ENCODE measurements around the gene ARL6IP6. TPM values are rescaled to one million over a fixed set of nuclear protein-coding genes. Genes with fewer than 3 reads are reported as not detected.
A peak's percentile ranks its signal among the peaks of the same experiment; 100 is the strongest.

Gene ARL6IP6
- total and polyA plus RNA-seq, 2 of the 13 experiments (the other 11 are each of a cell fraction or from before 2014, with no cell fraction given) = 45.0 to 65.9 TPM

- TF ChIP-seq ZFP91 (CRISPR knock-in tag; IDR thresholded peaks at IDR 0.05; ENCODE audit: borderline replicate concordance) (no peak), CBFB (CRISPR knock-in tag; IDR thresholded peaks at IDR 0.05) (no peak)
Measured at GRCh38 chr2:152710713-152711112, 7.7 kb upstream of the ARL6IP6 start (continued).

DNA sequence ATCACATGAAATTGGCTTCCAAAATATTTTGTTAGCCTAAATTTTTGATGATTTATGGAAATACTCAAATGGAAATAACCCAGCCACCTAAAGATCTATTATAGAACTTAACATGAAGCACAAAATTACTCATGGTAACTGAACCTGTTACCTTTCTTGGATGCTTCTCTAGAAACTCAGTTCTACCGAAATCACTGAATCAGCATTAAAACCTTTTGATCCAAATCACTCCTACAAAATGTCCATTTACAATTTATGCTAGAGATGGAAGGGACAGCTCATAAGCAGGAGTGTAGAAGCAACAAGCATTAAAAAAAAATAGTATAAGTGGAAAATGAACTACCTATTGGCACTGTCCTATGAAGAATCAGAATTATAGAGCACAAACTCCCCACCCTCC, 3.3 kb upstream of the ARL6IP6 start:
- WGBS (ENCODE audit: low lambda C conversion rate) = 92% methylated on average over 1 of the region's 1 CpG
- no peaks in the 10 kb centered on the region for H3K9me3 ChIP-seq (ENCODE audit: low read length)
- H3K36me3 ChIP-seq (replicated peaks in 1 of 2; ENCODE audit: control insufficient read depth in 1 of 2, insufficient read depth in 2 of 2, low read length in 2 of 2) = peaks cover 2 to 39% of the 10 kb centered on the region in 2 experiments; a peak in 4 of 5 replicates
- POLR2A ChIA-PET = no interaction called here
- peak overlapping the region; percentile 78 for H3K4me2 ChIP-seq (ENCODE audit: low read depth, low read length)
- intact Hi-C loops (cut with micrococcal nuclease; ENCODE audit: unreplicated experiment) (loop anchor here (5.0 kb wide), 1 partner anchor 538 kb away; the partner anchor contains the start of gene STAM2), in situ Hi-C loops (cut with HindIII; ENCODE audit: extremely low pct_ligation_motif_present, low pct_unique_long_range_greater_than_20kb) (loop anchor here (5.0 to 10.0 kb wide), 2 partner anchors 538 to 890 kb away; partner anchors contain the start of genes ARL5A and STAM2)
- no TSS peak for BruUV-seq (replicated peaks)
- FAIRE-seq (no peak), ATAC-seq (no peak), DNase-seq (ENCODE audit: low spot score) (no peak)
- CTCF ChIA-PET (ENCODE audit: low intra/inter-chr PET ratio, low total read pairs) = no interaction called here
- H4K20me1 ChIP-seq (ENCODE audit: insufficient read depth, low read length) = peaks cover 52% of the 10 kb centered on the region
- peaks cover 40% of the 10 kb centered on the region for H3K4me1 ChIP-seq (ENCODE audit: insufficient read depth, low read length)
- H3K27ac ChIP-seq (ENCODE audit: extremely low read length, insufficient read depth, low read length) = no peak overlapping the region
- H3K27me3 ChIP-seq (ENCODE audit: control insufficient read depth in 1 of 2, insufficient read depth in 2 of 2, low read length in 2 of 2) = no peaks in the 10 kb centered on the region; a peak in 1 of 5 replicates
- no peak overlapping the region for H3K9ac ChIP-seq (ENCODE audit: insufficient read depth, low read depth, low read length)
- no peak overlapping the region for H2AFZ ChIP-seq (ENCODE audit: low read length)
- H3K4me3 ChIP-seq (replicated peaks in 1 of 3; ENCODE audit: insufficient read depth in 1 of 3, low read depth in 2 of 3, low read length in 3 of 3) = peak overlapping the region in 2 of 3 experiments; percentile 82 to 96; a peak in 3 of 6 replicates
- peaks cover 85% of the 10 kb centered on the region for H3K79me2 ChIP-seq (ENCODE audit: insufficient read depth, low read length)
- TF ChIP-seq, protein P1, sequence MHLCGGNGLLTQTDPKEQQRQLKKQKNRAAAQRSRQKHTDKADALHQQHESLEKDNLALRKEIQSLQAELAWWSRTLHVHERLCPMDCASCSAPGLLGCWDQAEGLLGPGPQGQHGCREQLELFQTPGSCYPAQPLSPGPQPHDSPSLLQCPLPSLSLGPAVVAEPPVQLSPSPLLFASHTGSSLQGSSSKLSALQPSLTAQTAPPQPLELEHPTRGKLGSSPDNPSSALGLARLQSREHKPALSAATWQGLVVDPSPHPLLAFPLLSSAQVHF (CRISPR knock-in tag; IDR thresholded peaks at IDR 0.05) = no peak
- TF ChIP-seq MAFF (IDR thresholded peaks at IDR 0.05; ENCODE audit: low read depth, low read length) = peak; percentile 98
- no peak for TF ChIP-seq SUZ12 (IDR thresholded peaks at IDR 0.05; ENCODE audit: low read depth, low read length)
- no peak for TF ChIP-seq HNRNPK (IDR thresholded peaks at IDR 0.05; ENCODE audit: low read depth, low read length, poor library complexity, severe bottlenecking)
- TF ChIP-seq MAFK (conservative IDR thresholded peaks at IDR 0.05 in 1 of 2, IDR thresholded peaks at IDR 0.05 in 1 of 2; ENCODE audit: low read length in 2 of 2) = peak; percentile 98
- no peak for TF ChIP-seq SAP130 (CRISPR knock-in tag; IDR thresholded peaks at IDR 0.05; ENCODE audit: low read depth)
- TF ChIP-seq, protein P2, sequence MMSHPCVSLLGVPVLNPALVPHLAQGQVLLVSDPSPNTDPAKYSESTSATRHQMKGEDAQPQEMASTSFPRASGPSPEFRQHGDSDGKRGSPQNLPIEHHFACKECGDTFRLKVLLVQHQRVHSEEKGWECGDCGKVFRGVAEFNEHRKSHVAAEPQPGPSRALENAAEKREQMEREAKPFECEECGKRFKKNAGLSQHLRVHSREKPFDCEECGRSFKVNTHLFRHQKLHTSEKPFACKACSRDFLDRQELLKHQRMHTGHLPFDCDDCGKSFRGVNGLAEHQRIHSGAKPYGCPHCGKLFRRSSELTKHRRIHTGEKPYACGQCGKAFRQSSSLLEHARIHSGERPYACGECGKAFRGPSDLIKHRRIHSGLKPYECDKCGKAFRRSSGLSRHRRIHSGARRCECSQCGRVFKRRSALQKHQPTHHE (CRISPR knock-in tag; IDR thresholded peaks at IDR 0.05; ENCODE audit: borderline replicate concordance) = no peak
- TF ChIP-seq PRMT3 (CRISPR knock-in tag; IDR thresholded peaks at IDR 0.05; ENCODE audit: borderline replicate concordance, low read depth) = no peak
- TF ChIP-seq RBFOX2 (IDR thresholded peaks at IDR 0.05; ENCODE audit: low read depth, low read length) = 0 out of 2 replicates have a peak, but pooled peaks have one; percentile 28
- no peak for TF ChIP-seq ZKSCAN8 (CRISPR knock-in tag; IDR thresholded peaks at IDR 0.05; ENCODE audit: borderline replicate concordance)
- TF ChIP-seq ZNF775 (CRISPR knock-in tag; IDR thresholded peaks at IDR 0.05; ENCODE audit: borderline replicate concordance) = no peak
- TF ChIP-seq ZNF44 (CRISPR knock-in tag; IDR thresholded peaks at IDR 0.05) = no peak
